HEK293 (cell line): ENCODE data around the gene PAQR7.

Experiments
- ATF2 ChIP-seq: fragments of 450-650 bp; formaldehyde crosslinking; IDR thresholded peaks from 2 replicates; pipeline ENCODE4 v1.5.1; 2016; ENCODE audit warnings: missing biosample characterization, missing genetic modification characterization, low read depth
- SP7 ChIP-seq: fragments of 450-650 bp; formaldehyde crosslinking; IDR thresholded peaks from 2 replicates; pipeline ENCODE4 v1.5.1; 2016; ENCODE audit warnings: missing biosample characterization, missing genetic modification characterization
- ZNF16 ChIP-seq: fragments of 450-650 bp; formaldehyde crosslinking; IDR thresholded peaks from 2 replicates; pipeline ENCODE4 v1.5.1; 2016; ENCODE audit warnings: low read depth, missing biosample characterization, missing genetic modification characterization
- ZNF274 ChIP-seq, 2 experiments: fragments of 200-500 bp in 1 of 2; fragments of 450-650 bp in 1 of 2; sonication (Bioruptor generic) in 1 of 2; formaldehyde crosslinking in 1 of 2; IDR thresholded peaks; 2 replicates each; pipeline versions ENCODE4 v1.5.1 to v1.6.1; 2014 to 2016; ENCODE audit warnings: borderline replicate concordance in 1 of 2, inconsistent platforms in 1 of 2, low read length in 1 of 2, missing biosample characterization in 1 of 2, missing genetic modification characterization in 1 of 2
- ZNF394 ChIP-seq: fragments of 450-650 bp; formaldehyde crosslinking; IDR thresholded peaks from 2 replicates; pipeline ENCODE4 v1.5.1; 2016; ENCODE audit warnings: missing biosample characterization, missing genetic modification characterization, mild to moderate bottlenecking, moderate library complexity, borderline replicate concordance

- TF ChIP-seq ZNF274 (IDR thresholded peaks at IDR 0.05; ENCODE audit: low read length) (no peak), ZNF274 (tag by site-specific recombination; IDR thresholded peaks at IDR 0.05; ENCODE audit: borderline replicate concordance) (no peak), ZNF16 (tag by site-specific recombination) (no peak), ZNF394 (tag by site-specific recombination) (no peak), ATF2 (tag by site-specific recombination) (no peak), SP7 (no peak)
Observed at GRCh38 chr1:25922971-25923552, 47.6 kb upstream of the PAQR7 start.
